ENCODE measurements around the gene ZNF385A.

ZNF385A gene

GRCh38 chr12:54384591-54385041 lies at the start of gene ZNF385A:
ZNF385A (minus strand) TSS chr12:54384733; CDS start chr12:54384514, 219 bp downstream.
- no peak for DNase-seq

- no peak for DNase-seq
Measured at GRCh38 chr12:54432815-54433164, 48.3 kb upstream of the ZNF385A start.

- DNase-seq, result no peak
Measured at GRCh38 chr12:54431911-54432814, 47.6 kb upstream of the ZNF385A start.

GRCh38 chr12:54430471-54431069 lies 46.0 kb upstream of the ZNF385A start:
- DNase-seq, result no peak

- DNase-seq, result no peak
Measured at GRCh38 chr12:54429014-54429471, 44.5 kb upstream of the ZNF385A start.

GRCh38 chr12:54428050-54429013 lies 43.8 kb upstream of the ZNF385A start:
- no peak for DNase-seq

- DNase-seq, result no peak
Measured at GRCh38 chr12:54427106-54427505, 42.6 kb upstream of the ZNF385A start.

GRCh38 chr12:54426690-54427089 lies 42.2 kb upstream of the ZNF385A start:
- DNase-seq, result no peak

- DNase-seq, result no peak
Measured at GRCh38 chr12:54425702-54426101, 41.2 kb upstream of the ZNF385A start.

- DNase-seq, result no peak
Measured at GRCh38 chr12:54424224-54424623, 39.7 kb upstream of the ZNF385A start.

- no peak for DNase-seq
Measured at GRCh38 chr12:54423816-54424150, 39.2 kb upstream of the ZNF385A start.

GRCh38 chr12:54421879-54422250 lies 37.3 kb upstream of the ZNF385A start:
- no peak for DNase-seq

GRCh38 chr12:54421175-54421878 lies 36.8 kb upstream of the ZNF385A start:
- no peak for DNase-seq

- DNase-seq, result no peak
Measured at GRCh38 chr12:54420766-54421144, 36.2 kb upstream of the ZNF385A start.

- no peak for DNase-seq
Measured at GRCh38 chr12:54419088-54419887, 34.8 kb upstream of the ZNF385A start, which contains the start of gene ITGA5. ITGA5 (minus strand) TSS chr12:54419266; CDS start chr12:54419198, 68 bp downstream.

GRCh38 chr12:54418441-54419087 lies 34.0 kb upstream of the ZNF385A start:
- DNase-seq, result no peak

GRCh38 chr12:54417712-54418440 lies 33.3 kb upstream of the ZNF385A start:
- no peak for DNase-seq

- DNase-seq, result no peak
Measured at GRCh38 chr12:54416687-54417603, 32.4 kb upstream of the ZNF385A start.
